Tibial nerve (tissue), 4 donors: ENCODE data around the gene CC2D2A.

ENCODE experiments used
- EP300 ChIP-seq, 2 donors: sonication (generic); formaldehyde crosslinking; IDR thresholded peaks; one replicate each; pipeline ENCODE4 v1.6.1; 2017; ENCODE audit warnings: antibody characterized with exemption in 2 of 2, mild to moderate bottlenecking in 1 of 2
- TF ChIP-seq, protein P1 (sequence below), 5 experiments: fragments of 200-600 bp in 3 of 5; fragments of 450-650 bp in 2 of 5; sonication (generic) in 3 of 5; IDR thresholded peaks; one replicate each; pipeline ENCODE4 v1.5.1; 2016 to 2019; ENCODE audit warnings: antibody characterized with exemption in 5 of 5, mild to moderate bottlenecking in 3 of 5, moderate library complexity in 2 of 5

- no peak for TF ChIP-seq EP300 (IDR thresholded peaks at IDR 0.05)
- TF ChIP-seq, protein P1, sequence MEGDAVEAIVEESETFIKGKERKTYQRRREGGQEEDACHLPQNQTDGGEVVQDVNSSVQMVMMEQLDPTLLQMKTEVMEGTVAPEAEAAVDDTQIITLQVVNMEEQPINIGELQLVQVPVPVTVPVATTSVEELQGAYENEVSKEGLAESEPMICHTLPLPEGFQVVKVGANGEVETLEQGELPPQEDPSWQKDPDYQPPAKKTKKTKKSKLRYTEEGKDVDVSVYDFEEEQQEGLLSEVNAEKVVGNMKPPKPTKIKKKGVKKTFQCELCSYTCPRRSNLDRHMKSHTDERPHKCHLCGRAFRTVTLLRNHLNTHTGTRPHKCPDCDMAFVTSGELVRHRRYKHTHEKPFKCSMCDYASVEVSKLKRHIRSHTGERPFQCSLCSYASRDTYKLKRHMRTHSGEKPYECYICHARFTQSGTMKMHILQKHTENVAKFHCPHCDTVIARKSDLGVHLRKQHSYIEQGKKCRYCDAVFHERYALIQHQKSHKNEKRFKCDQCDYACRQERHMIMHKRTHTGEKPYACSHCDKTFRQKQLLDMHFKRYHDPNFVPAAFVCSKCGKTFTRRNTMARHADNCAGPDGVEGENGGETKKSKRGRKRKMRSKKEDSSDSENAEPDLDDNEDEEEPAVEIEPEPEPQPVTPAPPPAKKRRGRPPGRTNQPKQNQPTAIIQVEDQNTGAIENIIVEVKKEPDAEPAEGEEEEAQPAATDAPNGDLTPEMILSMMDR (IDR thresholded peaks at IDR 0.05), result no peak
Observed at GRCh38 chr4:15501941-15502340, 32.3 kb downstream of the CC2D2A start.
